IMR-90 (cell line): ENCODE results near the gene CPTP. TPM values are rescaled to one million over a fixed set of nuclear protein-coding genes. Genes with fewer than 3 reads are reported as not detected.

Source experiments
- ATAC-seq: fragments of 200-7000 bp; cut with Tn5 transposase; 2 replicates; pipeline ENCODE4 v1.9.1; 2020; ENCODE audit warnings: low read depth, mild to moderate bottlenecking, moderate library complexity
- BruUV-seq: library from RNA; stranded (reverse); fragments of 400-500 nt; replicated peaks from 2 replicates; lab custom pipeline; 2021; lab: Mats Ljungman, UMichigan
- CTCF ChIA-PET: fragments of 300-600 bp; formaldehyde crosslinking; extraction: SDS; loops from one replicate; lab custom pipeline; 2021; ENCODE audit warnings: antibody characterized with exemption; lab: Yijun Ruan, JAX
- POLR2A ChIA-PET: fragments of 300-600 bp; sonication (Branson Sonifier 250); formaldehyde crosslinking; loops from one replicate; lab custom pipeline; 2022; ENCODE audit warnings: antibody characterized with exemption; ENCODE audit not compliant: unreplicated experiment; lab: Charles Lee
- DNase-seq: peaks from one replicate; pipeline ENCODE4 v3.0.0; 2013
- H2AFZ ChIP-seq: replicated peaks from 2 replicates; pipeline ENCODE3; 2013; ENCODE audit warnings: low read length, mild to moderate bottlenecking; ENCODE audit not compliant: poor library complexity
- H2AK5ac ChIP-seq: 2 replicates; pipeline ENCODE4 v1.6.1; 2013; ENCODE audit warnings: low read depth, low read length, inconsistent platforms
- H2AK9ac ChIP-seq: replicated peaks from 2 replicates; pipeline ENCODE3; 2013; ENCODE audit warnings: mild to moderate bottlenecking, low read depth, low read length, moderate library complexity; ENCODE audit not compliant: poor library complexity
- H2BK120ac ChIP-seq: 2 replicates; pipeline ENCODE4 v1.6.1; 2013; ENCODE audit warnings: low read depth, low read length, inconsistent platforms
- H2BK15ac ChIP-seq: 3 replicates; pipeline ENCODE4 v1.6.1; 2013; ENCODE audit warnings: low read depth, low read length, inconsistent platforms
- H2BK20ac ChIP-seq: 2 replicates; pipeline ENCODE4 v1.6.1; 2013; ENCODE audit warnings: low read depth, mild to moderate bottlenecking, inconsistent platforms, low read length, moderate library complexity
- H2BK5ac ChIP-seq: 2 replicates; pipeline ENCODE4 v1.6.1; 2013; ENCODE audit warnings: mild to moderate bottlenecking, low read depth, low read length, inconsistent platforms; ENCODE audit not compliant: poor library complexity, severe bottlenecking
- H3K14ac ChIP-seq: replicated peaks from 2 replicates; pipeline ENCODE4 v1.6.1; 2013; ENCODE audit warnings: low read depth, low read length, inconsistent platforms
- H3K18ac ChIP-seq: 2 replicates; pipeline ENCODE4 v1.6.1; 2013; ENCODE audit warnings: low read depth, low read length, control low read depth
- H3K23ac ChIP-seq: 2 replicates; pipeline ENCODE4 v1.6.1; 2013; ENCODE audit warnings: low read depth, low read length, inconsistent platforms
- H3K27ac ChIP-seq: 2 replicates; pipeline ENCODE4 v1.5.1; 2013; ENCODE audit warnings: mild to moderate bottlenecking, control low read depth, low read length; ENCODE audit not compliant: insufficient read depth
- H3K27me3 ChIP-seq: 2 replicates; pipeline ENCODE4 v1.6.1; 2013; ENCODE audit warnings: low read length; ENCODE audit not compliant: control insufficient read depth, insufficient read depth
- H3K36me3 ChIP-seq: 2 replicates; pipeline ENCODE4 v1.6.1; 2013; ENCODE audit warnings: low read length, mixed read lengths; ENCODE audit not compliant: control insufficient read depth, insufficient read depth
- H3K4ac ChIP-seq: 2 replicates; pipeline ENCODE4 v1.6.1; 2013; ENCODE audit warnings: low read depth, low read length, inconsistent platforms
- H3K4me1 ChIP-seq: 2 replicates; pipeline ENCODE4 v1.6.1; 2013; ENCODE audit warnings: low read length, mixed read lengths; ENCODE audit not compliant: control insufficient read depth, insufficient read depth
- H3K4me2 ChIP-seq: 2 replicates; pipeline ENCODE4 v1.6.1; 2013; ENCODE audit warnings: low read depth, mild to moderate bottlenecking, control low read depth, low read length, moderate library complexity
- H3K4me3 ChIP-seq: 2 replicates; pipeline ENCODE4 v1.5.1; 2013; ENCODE audit warnings: low read depth, mild to moderate bottlenecking, control low read depth, low read length, moderate library complexity; ENCODE audit not compliant: insufficient read depth
- H3K56ac ChIP-seq: 2 replicates; pipeline ENCODE4 v1.6.1; 2013; ENCODE audit warnings: low read length, inconsistent platforms; ENCODE audit not compliant: insufficient read depth; ENCODE audit errors: extremely low read depth
- H3K79me1 ChIP-seq, 2 experiments: 2 replicates each; pipeline ENCODE4 v1.6.1; 2013; ENCODE audit warnings: low read length in 2 of 2, inconsistent platforms in 1 of 2, low read depth in 1 of 2
- H3K9ac ChIP-seq: 2 replicates; pipeline ENCODE4 v1.6.1; 2013; ENCODE audit warnings: low read depth, low read length, control low read depth
- H3K9me1 ChIP-seq: 2 replicates; pipeline ENCODE4 v1.6.1; 2013; ENCODE audit warnings: low read length, inconsistent platforms; ENCODE audit not compliant: insufficient read depth
- H3K9me3 ChIP-seq: 2 replicates; pipeline ENCODE4 v1.6.1; 2013; ENCODE audit warnings: low read length; ENCODE audit not compliant: control insufficient read depth, insufficient read depth
- H4K20me1 ChIP-seq: 2 replicates; pipeline ENCODE4 v1.6.1; 2013; ENCODE audit warnings: low read length, inconsistent platforms; ENCODE audit not compliant: insufficient read depth
- H4K5ac ChIP-seq: 2 replicates; pipeline ENCODE4 v1.6.1; 2013; ENCODE audit warnings: mild to moderate bottlenecking, low read depth, low read length, control low read depth
- H4K8ac ChIP-seq, 2 experiments: 2 replicates each; pipeline ENCODE4 v1.6.1; 2013; ENCODE audit warnings: low read depth in 2 of 2, low read length in 2 of 2, control low read depth in 1 of 2, inconsistent platforms in 1 of 2
- H4K91ac ChIP-seq: 2 replicates; pipeline ENCODE4 v1.6.1; 2013; ENCODE audit warnings: low read depth, low read length, inconsistent platforms; ENCODE audit not compliant: insufficient read depth
- BHLHE40 ChIP-seq: fragments of 150-350 bp; IDR thresholded peaks from 2 replicates; pipeline ENCODE4 v1.6.1; 2016; ENCODE audit warnings: mild to moderate bottlenecking, low read depth, low read length
- CEBPB ChIP-seq: IDR thresholded peaks from 2 replicates; pipeline ENCODE4 v1.6.1; 2012; ENCODE audit warnings: low read depth, low read length, improper control_type of control experiment
- FOS ChIP-seq: fragments of 150-350 bp; IDR thresholded peaks from 2 replicates; pipeline ENCODE4 v1.6.1; 2016; ENCODE audit warnings: low read depth, low read length
- MAZ ChIP-seq: IDR thresholded peaks from 2 replicates; pipeline ENCODE4 v1.6.1; 2012; ENCODE audit warnings: low read depth, mild to moderate bottlenecking, low read length, improper control_type of control experiment, moderate library complexity, borderline replicate concordance
- NFE2L2 ChIP-seq: fragments of 150-350 bp; IDR thresholded peaks from 2 replicates; pipeline ENCODE4 v1.6.1; 2016; ENCODE audit warnings: low read depth, mild to moderate bottlenecking, low read length
- POLR2A ChIP-seq: IDR thresholded peaks from 2 replicates; pipeline ENCODE4 v1.6.1; 2012; ENCODE audit warnings: mild to moderate bottlenecking, low read depth, low read length
- RAD21 ChIP-seq: IDR thresholded peaks from 2 replicates; pipeline ENCODE4 v1.6.1; 2012; ENCODE audit warnings: low read length, improper control_type of control experiment
- RCOR1 ChIP-seq: IDR thresholded peaks from 2 replicates; pipeline ENCODE4 v1.6.1; 2012; ENCODE audit warnings: mild to moderate bottlenecking, low read length, improper control_type of control experiment; ENCODE audit not compliant: insufficient replicate concordance
- RFX5 ChIP-seq: IDR thresholded peaks from 2 replicates; pipeline ENCODE4 v1.8.0; 2012; ENCODE audit warnings: low read depth, mild to moderate bottlenecking, low read length, moderate library complexity
- USF2 ChIP-seq: fragments of 150-350 bp; IDR thresholded peaks from 2 replicates; pipeline ENCODE4 v1.6.1; 2017; ENCODE audit warnings: mild to moderate bottlenecking, antibody characterized with exemption, low read length, low read depth
- WGBS, 2 experiments: methylation state at CpG; one replicate each; pipeline versions ENCODE4 v1.1.5 to v1.1.7; 2013; ENCODE audit warnings: missing lambda C conversion rate in 2 of 2; ENCODE audit not compliant: insufficient read length in 1 of 2; ENCODE audit errors: extremely low coverage in 2 of 2; 5-methylcytosine and 5-hydroxymethylcytosine counted together
- dilution Hi-C: fragments of 300-500 bp; cut with HindIII; formaldehyde crosslinking; loops from one replicate; pipeline ENCODE4 v1.14.3; 2018; ENCODE audit warnings: low sequenced_read_pairs; ENCODE audit not compliant: unreplicated experiment
- in situ Hi-C: fragments of 300-500 bp; cut with MboI; formaldehyde crosslinking; loops from 3 replicates; pipeline ENCODE4 v1.14.3; 2019; ENCODE audit warnings: low sequenced_read_pairs, inconsistent platforms, mixed read lengths
- intact Hi-C: fragments of 100-400 bp; cut with micrococcal nuclease; formaldehyde crosslinking; loops from 2 replicates; pipeline ENCODE4 v1.10.0; 2022
- polyA plus RNA-seq, 3 experiments: library from polyadenylated mRNA; depleted of rRNA; stranded (reverse); fragments of >200 nt; gene quantifications; 2 replicates each; pipeline ENCODE4 v1.2.3, GENCODE V29; 2012; ENCODE audit warnings: low replicate concordance in 1 of 3
- total RNA-seq: library from RNA; depleted of rRNA; stranded (reverse); fragments of >200 nt; gene quantifications from 2 replicates; pipeline ENCODE4 v1.2.3, GENCODE V29; 2012

The CPTP gene
- total and polyA plus RNA-seq, 2 of the 4 experiments (the other 2 are of a cell fraction) = 2.7 to 12.1 TPM

GRCh38 chr1:1314678-1315335 lies 9.8 kb upstream of the CPTP start:
- no peak overlapping the region for H3K23ac ChIP-seq
- no peak overlapping the region for H3K18ac ChIP-seq
- H2BK5ac ChIP-seq = no peak overlapping the region
- ChIA-PET POLR2A (no interaction called here), CTCF (no interaction called here)
- peaks cover 4% of the 10 kb centered on the region for H3K9me1 ChIP-seq
- H3K4me3 ChIP-seq = no peak overlapping the region
- peaks cover 72% of the 10 kb centered on the region for H3K36me3 ChIP-seq
- no peak overlapping the region for H3K4me2 ChIP-seq
- no peak overlapping the region for H2BK120ac ChIP-seq
- no peak overlapping the region for H3K27ac ChIP-seq
- peak overlapping the region; percentile 72 for H2AK9ac ChIP-seq
- dilution Hi-C loops (no loop called here), intact Hi-C loops (no loop called here), in situ Hi-C loops (no loop called here)
- H3K79me1 ChIP-seq = peaks cover 16 to 58% of the 10 kb centered on the region in 2 experiments
- no peak for DNase-seq
- H4K8ac ChIP-seq = no peak overlapping the region
- no peak for TF ChIP-seq MAZ
- TF ChIP-seq CEBPB = no peak
- no peak for TF ChIP-seq POLR2A
- no peak for TF ChIP-seq FOS
- TF ChIP-seq USF2 = no peak
- no peak for TF ChIP-seq RAD21
- no peak for TF ChIP-seq NFE2L2
- TF ChIP-seq RCOR1 = no peak
- no peak for TF ChIP-seq BHLHE40
- TF ChIP-seq RFX5 = no peak
- H4K20me1 ChIP-seq = peaks cover 57% of the 10 kb centered on the region
- no peak overlapping the region for H2BK15ac ChIP-seq
- H4K5ac ChIP-seq = no peak overlapping the region
- no peak overlapping the region for H3K56ac ChIP-seq
- BruUV-seq = no TSS peak
- 94% methylated on average over 14 of the region's 23 CpGs; no CpG with 5 or more reads in 1 of the 2 experiments for WGBS, 2 experiments
- no peak overlapping the region for H3K14ac ChIP-seq
- H3K9ac ChIP-seq = no peak overlapping the region
- H4K91ac ChIP-seq = no peak overlapping the region
- H2BK20ac ChIP-seq = no peak overlapping the region
- no peak for ATAC-seq
- H3K9me3 ChIP-seq = no peaks in the 10 kb centered on the region
- H3K4ac ChIP-seq = no peak overlapping the region
- H3K27me3 ChIP-seq = no peaks in the 10 kb centered on the region
- H2AK5ac ChIP-seq = no peak overlapping the region
- H3K4me1 ChIP-seq = peaks cover 8% of the 10 kb centered on the region; the same call in 1 of the 2 replicates
- peak overlapping the region; percentile 58 for H2AFZ ChIP-seq
